GM18520 (cell line): ENCODE data around the gene BHLHA9.
"Not testable (repeated sequence)": the region's sequence is repeated elsewhere in the genome, so short reads cannot be mapped to it uniquely, and the experiment has no call there.

Source experiments
- ATAC-seq: cut with Tn5 transposase; IDR thresholded peaks from one replicate; pipeline ENCODE4 v1.9.1; 2021; ENCODE audit not compliant: unreplicated experiment

BHLHA9 gene

DNA sequence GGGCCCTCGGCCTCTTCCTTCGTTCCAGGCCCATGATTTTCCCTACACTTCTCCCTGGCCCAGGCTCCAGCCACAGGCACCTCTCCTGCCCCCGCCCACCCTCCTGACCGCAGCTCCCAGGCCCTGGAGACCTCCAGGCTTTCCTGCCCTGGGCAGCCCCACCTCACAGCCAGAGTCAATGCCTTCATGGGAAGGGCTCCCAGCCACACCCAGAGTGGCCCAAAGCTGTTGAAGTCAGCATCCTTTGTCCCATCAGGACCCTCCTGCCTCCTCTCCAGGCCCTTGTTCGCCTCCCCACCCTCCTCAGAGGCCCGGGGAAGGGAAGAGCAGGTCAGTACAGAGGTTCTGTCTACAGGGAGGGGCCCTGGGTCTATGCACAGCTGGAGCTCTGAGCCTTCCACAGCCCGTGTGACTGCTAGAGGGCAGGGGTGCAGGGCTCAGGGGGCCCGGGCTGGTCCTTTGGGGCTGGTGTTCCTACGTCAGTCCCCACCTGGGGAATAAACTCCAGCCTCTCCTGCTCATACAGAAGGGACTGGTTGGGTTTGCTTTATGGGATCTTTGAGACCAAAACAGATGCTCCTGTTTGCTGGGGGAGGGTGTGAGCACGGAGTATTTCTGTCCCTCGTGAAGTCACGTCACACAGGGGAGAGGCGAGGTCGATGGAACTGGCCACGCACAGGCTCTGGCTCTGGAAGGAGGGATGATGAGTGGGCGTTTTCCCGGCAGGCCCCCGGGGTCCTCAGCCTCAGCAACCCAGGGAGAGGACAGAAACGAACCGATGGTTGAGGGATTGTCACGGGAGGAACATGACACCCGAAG, 29.5 kb downstream of the BHLHA9 start:
- ATAC-seq: no peak

DNA sequence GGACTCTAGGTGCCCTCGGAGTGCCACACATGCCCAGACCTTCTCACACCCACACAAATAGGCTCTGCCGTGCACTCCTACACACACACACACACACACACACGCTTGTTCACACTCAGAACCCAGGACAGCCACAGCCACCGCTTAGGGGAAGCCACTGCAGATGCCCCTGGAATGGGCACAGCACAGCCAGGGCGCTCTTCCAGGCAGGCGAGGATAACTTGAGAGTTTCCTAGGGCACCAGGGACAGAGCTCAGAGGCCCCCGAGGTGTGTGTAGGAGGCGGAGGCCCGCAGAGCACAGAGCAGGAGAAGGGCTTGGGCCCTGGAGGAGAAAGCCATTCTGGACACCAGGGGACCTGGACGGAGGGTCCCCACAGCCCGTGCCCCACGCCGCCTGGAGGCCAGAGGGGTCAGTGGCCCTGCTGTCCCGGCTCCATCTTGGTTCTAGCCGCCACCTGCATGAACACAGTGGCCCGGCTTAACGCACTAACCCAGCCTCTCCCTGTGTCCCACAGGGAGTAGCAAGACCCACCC, 30.2 kb downstream of the BHLHA9 start:
- no peak for ATAC-seq

DNA sequence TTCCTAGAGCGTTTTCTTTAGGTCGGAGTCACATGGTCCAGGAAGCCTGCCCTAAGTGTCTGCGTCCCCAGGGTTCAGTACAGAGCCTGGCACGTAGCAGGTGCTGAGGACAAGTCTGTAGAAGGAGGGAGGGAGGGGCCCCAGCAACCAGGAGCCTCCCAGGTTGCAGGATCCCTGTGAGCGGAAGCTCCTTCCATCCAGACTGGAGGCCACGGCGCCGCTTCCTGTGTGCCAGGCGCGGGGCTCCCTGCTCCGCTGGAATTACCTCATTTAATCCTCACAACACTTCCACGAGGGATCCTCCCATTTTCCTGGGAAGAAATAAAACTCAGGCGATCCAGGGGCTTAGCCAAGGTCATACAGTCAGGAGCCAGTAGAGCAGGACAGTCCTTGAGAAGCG, 31.3 kb downstream of the BHLHA9 start:
- ATAC-seq: no peak

DNA sequence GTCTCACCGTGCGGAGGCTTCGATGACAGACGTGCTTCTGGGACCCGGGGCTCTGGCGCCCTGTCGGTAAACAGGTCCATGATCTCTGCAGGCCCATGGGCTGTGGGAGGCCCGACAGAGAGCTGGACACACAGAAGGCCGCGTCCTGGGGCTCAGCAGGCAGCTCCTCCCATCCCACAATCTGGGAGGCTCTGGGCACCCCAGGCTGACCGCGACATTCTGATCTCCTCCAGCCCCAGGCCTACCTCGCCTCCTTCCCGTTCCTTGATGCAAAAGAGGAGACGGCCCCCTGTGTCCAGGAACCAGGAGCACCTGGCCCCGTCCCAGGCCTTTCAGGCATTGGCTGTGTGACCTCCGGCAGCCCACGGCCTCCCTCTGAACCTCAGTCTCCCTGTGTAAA, 32.5 kb downstream of the BHLHA9 start:
- no peak for ATAC-seq

DNA sequence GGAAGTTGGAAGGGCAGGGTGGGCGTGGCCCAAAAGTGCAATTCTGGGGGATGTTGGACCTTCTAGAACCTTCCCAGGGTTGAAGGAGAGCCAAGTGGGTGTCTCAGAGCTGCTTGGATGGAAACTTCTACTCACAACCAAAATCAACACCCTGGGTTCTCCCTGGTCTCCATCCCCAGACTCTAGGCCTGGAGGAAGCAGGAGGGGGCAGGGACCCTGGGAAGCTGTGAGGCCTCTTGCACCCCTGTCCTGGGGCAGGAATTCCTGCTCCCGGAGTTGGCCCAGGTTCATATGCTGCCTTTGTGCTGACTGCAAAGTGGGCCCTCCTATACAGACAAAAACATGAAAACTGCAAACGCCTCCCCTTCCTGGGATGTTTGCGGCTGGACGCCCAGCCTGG, 34.3 kb downstream of the BHLHA9 start:
- no peak for ATAC-seq

DNA sequence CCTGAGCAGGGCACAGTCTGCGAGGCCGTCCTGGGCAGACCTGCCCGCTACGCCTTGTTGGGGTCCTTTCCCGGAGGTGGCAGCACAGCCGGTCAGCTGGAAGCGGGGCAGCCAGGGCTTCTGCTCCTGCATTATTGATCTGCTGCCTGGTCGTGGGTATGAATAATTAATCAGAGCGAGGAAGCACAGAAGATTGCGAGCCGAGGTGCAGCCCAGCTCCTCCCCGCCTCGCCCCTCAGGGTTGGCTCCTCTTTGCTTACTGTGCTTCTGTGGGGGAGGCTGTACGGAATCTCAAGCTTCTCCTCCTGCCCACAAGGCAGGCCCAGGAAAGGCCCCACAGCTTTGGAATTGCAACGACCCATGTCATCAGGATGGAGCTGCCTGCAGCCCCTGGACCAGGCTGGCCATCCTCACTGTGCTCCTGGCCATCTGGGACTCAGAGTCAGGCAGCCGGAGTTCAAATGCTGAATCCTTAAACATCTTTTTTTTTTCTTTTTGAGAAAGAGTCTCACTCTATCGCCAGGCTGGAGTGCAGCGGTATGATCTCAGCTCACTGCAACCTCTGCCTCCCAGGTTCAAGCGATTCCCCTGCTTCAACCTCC, 34.8 kb downstream of the BHLHA9 start:
- no peak for ATAC-seq

DNA sequence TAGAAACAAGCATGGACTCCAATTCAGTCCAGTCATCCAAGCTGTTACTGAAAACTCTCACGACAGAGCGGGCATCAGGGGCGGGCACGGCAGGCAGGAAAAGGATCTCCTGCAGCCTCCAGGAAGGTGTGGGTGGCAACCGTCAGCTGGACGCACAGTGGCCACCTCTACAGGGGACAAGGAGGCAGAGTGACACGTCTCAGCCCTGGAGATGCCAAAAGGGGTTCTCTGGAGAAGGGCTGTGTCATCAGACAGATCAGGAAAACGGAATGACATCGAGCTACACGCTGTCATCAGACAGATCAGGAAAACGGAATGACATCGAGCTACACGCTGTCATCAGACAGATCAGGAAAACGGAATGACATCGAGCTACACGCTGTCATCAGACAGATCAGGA, 37.6 kb downstream of the BHLHA9 start:
- ATAC-seq: not testable (repeated sequence)

DNA sequence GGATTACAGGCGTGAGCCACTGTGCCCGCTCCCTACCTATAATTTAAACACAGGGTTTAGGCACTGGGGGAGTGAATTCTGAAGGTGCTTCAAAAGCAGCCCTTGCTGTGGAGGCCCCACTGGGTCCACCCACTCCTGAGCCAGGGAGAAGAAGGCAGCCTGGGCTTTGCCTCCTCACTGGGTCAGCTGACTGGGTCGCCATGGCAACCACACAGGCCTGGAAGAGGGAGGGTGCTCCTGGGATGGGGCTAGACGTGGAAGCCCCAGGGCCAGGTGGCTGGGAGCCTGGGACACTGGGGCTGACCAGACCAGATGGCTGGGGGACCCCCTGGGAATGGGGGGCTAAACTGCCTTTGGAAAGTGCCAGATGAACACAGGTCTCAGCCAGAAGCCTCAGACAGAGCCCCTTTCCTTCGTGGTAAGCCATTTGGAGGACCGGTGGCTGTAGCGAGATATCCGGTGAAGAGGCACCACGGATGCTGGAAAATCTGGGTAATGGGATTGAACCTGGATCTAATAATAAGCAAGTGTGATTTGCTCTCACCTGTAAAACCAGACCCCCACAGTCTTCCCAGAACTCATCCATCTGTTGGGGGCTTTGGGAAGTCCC, 42.1 kb downstream of the BHLHA9 start:
- no peak for ATAC-seq

DNA sequence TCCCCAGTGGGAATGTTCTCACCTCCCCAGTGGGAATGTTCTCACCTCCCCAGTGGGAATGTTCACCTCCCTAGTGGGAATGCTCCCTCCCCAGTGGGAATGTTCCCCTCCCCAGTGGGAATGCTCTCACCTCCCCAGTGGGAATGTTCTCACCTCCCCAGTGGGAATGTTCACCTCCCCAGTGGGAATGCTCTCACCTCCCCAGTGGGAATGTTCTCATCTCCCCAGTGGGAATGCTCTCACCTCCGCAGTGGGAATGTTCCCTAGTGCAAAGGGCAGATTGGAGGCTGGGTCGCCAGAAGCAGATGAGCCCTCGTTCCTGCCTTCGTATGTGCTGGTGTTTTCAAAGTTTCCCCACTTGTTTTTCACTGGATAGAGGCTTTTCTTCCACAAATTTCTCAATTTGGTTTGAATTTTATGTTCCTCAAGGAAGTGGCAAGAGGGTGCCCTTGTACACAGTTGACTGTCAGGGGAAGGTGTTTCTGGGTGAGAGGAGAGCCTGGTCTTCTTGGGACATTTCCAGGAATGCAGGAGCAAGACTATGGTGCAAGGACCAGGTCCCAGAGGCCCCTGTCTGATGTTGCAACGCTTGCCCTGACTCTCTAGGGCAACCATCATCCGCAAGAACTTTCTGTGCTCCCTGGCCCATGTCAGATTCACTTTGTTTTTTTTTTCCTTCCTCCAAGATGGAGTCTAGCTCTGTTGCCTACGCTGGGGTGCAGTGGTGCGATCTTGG, 43.2 kb downstream of the BHLHA9 start:
- ATAC-seq: no peak

DNA sequence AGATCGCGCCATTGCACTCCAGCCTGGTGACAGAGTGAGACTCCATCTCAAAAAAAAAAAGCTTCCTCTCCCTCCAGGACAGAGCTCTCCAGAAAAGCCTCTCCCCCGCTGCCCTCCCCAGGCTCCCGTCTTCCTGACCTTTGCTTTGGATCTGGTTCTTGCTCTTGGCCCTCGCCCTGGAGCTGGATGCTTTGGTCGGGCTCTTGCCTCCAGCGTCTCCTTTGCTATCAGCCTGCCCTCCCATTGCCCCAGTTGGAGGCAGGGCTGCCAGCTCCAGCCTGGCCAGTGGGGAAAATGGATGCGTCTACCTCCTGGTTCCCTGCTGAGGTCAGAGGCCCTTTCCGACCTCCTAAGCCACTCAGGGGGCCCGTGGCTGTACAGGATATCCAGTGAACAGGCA, 45.2 kb downstream of the BHLHA9 start:
- ATAC-seq: no peak

DNA sequence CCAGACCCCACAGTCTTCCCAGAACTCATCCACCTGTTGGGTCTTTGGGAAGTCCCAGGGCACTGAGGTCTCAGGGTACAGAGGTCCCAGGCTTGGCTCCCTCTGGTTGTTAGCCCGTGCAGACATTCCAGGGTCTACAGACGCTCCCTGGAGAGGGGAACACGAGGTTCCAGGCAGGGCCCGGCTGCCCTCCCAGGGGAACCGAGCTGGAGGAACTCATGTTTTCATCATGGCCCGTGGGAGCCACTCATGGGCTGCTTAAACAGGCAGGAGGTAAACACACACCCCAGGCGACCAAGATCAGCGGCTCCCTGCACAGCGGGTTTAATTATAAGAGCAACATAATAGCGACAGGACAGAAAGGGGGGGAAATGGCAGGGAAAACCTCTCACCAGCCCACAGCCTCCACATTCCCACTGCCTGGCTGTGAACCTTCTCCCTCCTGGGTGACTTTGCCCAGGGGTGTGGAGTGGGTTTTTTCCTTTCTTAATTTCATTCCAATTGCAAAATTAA, 45.7 kb downstream of the BHLHA9 start:
- no peak for ATAC-seq
